Type B pancreatic cell (in vitro differentiated cells): ENCODE data around the gene ALKBH8. TPM values are rescaled to one million over a fixed set of nuclear protein-coding genes. Genes with fewer than 3 reads are reported as not detected.

Source experiments
- DNase-seq: peaks from one replicate; pipeline ENCODE4 v3.0.0; 2021; ENCODE audit warnings: mixed read lengths; ENCODE audit not compliant: unreplicated experiment; ENCODE audit errors: extremely low spot score
- H3K27ac Mint-ChIP-seq: 2 replicates; pipeline ENCODE4 v1.8.0; 2021; ENCODE audit warnings: mild to moderate bottlenecking, mixed read lengths
- H3K27me3 Mint-ChIP-seq: 2 replicates; pipeline ENCODE4 v1.8.0; 2021; ENCODE audit warnings: mixed read lengths
- H3K36me3 Mint-ChIP-seq: 2 replicates; pipeline ENCODE4 v1.8.0; 2021; ENCODE audit warnings: mixed read lengths
- H3K4me1 Mint-ChIP-seq: one replicate; pipeline ENCODE4 v1.8.0; 2021; ENCODE audit warnings: mixed read lengths; ENCODE audit not compliant: unreplicated experiment
- H3K4me3 Mint-ChIP-seq: 2 replicates; pipeline ENCODE4 v1.8.0; 2021; ENCODE audit warnings: mild to moderate bottlenecking, mixed read lengths
- H3K9me3 Mint-ChIP-seq: 2 replicates; pipeline ENCODE4 v1.8.0; 2021; ENCODE audit warnings: mixed read lengths
- total RNA-seq: library from RNA; stranded (reverse); gene quantifications from 2 replicates; pipeline ENCODE4 v1.2.1, GENCODE V29; 2021; ENCODE audit warnings: low replicate concordance
- TF ChIP-seq, protein P1 (sequence below): fragments of 200-600 bp; sonication (generic); conservative IDR thresholded peaks from 2 replicates; pipeline ENCODE4 v1.5.0; 2021; ENCODE audit warnings: antibody characterized with exemption, mild to moderate bottlenecking

Gene ALKBH8
- total RNA-seq, 1 donor from 2014 or later = 7.8 TPM

DNA sequence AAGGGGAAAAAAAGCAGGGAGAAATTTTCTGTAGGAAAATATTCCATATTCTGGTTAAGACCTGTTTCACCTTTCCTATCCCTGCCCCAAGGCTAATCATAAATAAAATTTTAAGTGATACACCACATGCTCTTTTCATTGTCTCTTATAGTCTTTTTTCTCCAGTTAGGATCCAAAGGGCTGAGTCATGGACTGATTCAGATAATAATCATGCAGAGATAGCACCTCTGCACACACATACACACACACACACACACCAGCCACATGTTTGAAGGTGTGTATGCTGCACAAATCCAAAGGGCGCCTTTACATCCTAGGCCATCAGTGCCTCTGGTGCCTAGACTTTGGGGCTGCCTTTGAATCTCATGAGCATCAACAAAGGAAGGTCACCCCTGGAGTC, 72.4 kb downstream of the ALKBH8 start:
- no peaks in the 10 kb centered on the region for H3K4me1 Mint-ChIP-seq

DNA sequence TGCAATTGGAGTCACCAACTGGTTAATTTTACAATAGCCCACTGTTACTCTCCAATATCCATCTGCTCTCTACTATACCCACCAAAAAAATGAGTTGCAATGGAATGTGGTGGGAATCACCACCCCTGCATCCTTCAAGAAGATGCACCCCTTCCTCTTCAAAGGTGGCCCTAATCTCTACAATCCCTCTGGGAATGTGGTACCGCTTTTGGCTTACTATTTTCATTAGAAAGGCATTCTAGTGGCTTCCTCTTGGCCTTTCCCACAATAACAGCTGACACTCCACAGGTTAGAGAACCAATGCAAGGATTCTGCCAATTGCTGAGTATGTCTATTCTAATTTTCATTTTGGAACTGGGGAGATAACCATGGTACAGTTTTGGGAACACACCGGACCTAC, 74.7 kb downstream of the ALKBH8 start:
- Mint-ChIP-seq H3K4me3 (no peak overlapping the region), H3K27ac (no peak overlapping the region), H3K9me3 (no peaks in the 10 kb centered on the region), H3K4me1 (no peaks in the 10 kb centered on the region), H3K27me3 (peaks cover 8% of the 10 kb centered on the region), H3K36me3 (no peaks in the 10 kb centered on the region)
- no peak for DNase-seq
- TF ChIP-seq, protein P1, sequence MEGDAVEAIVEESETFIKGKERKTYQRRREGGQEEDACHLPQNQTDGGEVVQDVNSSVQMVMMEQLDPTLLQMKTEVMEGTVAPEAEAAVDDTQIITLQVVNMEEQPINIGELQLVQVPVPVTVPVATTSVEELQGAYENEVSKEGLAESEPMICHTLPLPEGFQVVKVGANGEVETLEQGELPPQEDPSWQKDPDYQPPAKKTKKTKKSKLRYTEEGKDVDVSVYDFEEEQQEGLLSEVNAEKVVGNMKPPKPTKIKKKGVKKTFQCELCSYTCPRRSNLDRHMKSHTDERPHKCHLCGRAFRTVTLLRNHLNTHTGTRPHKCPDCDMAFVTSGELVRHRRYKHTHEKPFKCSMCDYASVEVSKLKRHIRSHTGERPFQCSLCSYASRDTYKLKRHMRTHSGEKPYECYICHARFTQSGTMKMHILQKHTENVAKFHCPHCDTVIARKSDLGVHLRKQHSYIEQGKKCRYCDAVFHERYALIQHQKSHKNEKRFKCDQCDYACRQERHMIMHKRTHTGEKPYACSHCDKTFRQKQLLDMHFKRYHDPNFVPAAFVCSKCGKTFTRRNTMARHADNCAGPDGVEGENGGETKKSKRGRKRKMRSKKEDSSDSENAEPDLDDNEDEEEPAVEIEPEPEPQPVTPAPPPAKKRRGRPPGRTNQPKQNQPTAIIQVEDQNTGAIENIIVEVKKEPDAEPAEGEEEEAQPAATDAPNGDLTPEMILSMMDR = no peak

More for the DNA sequence above, 72.4 kb downstream of the ALKBH8 start:
- no peak for DNase-seq
- Mint-ChIP-seq H3K27me3 (peaks cover 8% of the 10 kb centered on the region), H3K36me3 (no peaks in the 10 kb centered on the region), H3K27ac (no peak overlapping the region), H3K9me3 (no peaks in the 10 kb centered on the region), H3K4me3 (no peak overlapping the region)
- TF ChIP-seq, protein P1 = no peak

DNA sequence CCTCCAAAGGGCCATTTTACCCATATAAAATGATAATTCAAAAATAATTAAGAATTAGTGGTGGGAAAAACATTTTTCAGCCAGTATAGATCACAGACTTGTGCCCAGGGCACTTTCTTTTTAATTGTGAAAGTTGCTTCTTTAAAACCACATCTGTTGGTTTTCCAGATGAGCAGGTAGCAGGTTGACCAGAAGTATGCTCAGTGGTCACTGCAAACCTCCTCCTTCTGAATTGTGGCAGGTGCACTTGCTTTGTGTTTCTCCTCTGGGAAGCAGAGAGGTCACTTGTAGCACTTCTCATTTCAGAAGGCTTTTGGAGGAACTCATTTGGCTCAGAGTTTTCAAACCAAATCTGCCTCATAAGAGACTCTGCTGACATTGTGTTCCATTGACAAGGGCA, 83.3 kb downstream of the ALKBH8 start:
- Mint-ChIP-seq H3K4me1 (no peaks in the 10 kb centered on the region), H3K27ac (no peak overlapping the region), H3K4me3 (no peak overlapping the region), H3K9me3 (no peaks in the 10 kb centered on the region), H3K27me3 (peaks cover 7% of the 10 kb centered on the region), H3K36me3 (no peaks in the 10 kb centered on the region)
- no peak for DNase-seq
- TF ChIP-seq, protein P1 = no peak

DNA sequence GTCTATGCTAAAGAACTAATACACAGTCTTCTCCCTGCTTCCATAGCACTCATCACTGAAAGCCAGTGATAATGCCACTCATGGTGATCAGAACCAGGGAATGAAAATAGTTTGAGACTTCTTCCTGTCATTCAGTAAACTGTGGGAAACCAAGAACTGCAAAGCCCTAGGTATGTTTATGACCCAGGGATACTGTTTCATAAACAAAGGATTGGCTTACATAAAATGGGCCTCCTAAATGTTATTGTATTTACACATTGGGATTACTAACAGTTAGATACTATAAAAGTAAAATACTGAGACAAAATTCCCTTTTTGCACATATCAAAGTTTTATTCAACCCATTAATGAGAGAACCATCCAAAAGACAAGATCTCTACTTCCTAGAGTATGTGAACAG, 86.6 kb downstream of the ALKBH8 start:
- Mint-ChIP-seq H3K36me3 (no peaks in the 10 kb centered on the region), H3K4me1 (no peaks in the 10 kb centered on the region)

DNA sequence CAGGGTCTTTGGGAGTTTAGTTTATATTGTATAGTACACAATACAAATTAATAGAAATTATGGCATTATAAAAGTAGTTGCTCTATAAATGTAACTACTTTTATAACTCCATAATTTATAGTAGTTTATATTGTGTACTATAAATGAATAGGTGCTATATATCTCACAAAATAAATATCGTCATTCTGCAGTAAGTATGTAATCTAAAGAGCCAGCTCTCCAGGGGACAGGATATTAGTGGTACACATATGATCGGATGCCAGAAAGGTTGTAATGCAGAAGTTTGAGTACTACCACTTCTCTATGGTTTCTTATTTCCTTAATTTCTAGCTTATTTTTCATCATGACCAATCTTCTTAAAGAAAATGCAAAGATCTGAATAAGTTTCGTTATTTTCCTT, 87.7 kb downstream of the ALKBH8 start:
- Mint-ChIP-seq H3K4me1 (no peaks in the 10 kb centered on the region), H3K4me3 (no peak overlapping the region), H3K36me3 (no peaks in the 10 kb centered on the region), H3K9me3 (no peaks in the 10 kb centered on the region), H3K27me3 (peaks cover 21% of the 10 kb centered on the region), H3K27ac (no peak overlapping the region)
- TF ChIP-seq, protein P1 = no peak
- no peak for DNase-seq

More for the DNA sequence above, 86.6 kb downstream of the ALKBH8 start:
- H3K27ac Mint-ChIP-seq = no peak overlapping the region
- TF ChIP-seq, protein P1 = no peak
- DNase-seq = no peak
- H3K4me3 Mint-ChIP-seq = no peak overlapping the region
- no peaks in the 10 kb centered on the region for H3K9me3 Mint-ChIP-seq
- H3K27me3 Mint-ChIP-seq = peaks cover 21% of the 10 kb centered on the region

DNA sequence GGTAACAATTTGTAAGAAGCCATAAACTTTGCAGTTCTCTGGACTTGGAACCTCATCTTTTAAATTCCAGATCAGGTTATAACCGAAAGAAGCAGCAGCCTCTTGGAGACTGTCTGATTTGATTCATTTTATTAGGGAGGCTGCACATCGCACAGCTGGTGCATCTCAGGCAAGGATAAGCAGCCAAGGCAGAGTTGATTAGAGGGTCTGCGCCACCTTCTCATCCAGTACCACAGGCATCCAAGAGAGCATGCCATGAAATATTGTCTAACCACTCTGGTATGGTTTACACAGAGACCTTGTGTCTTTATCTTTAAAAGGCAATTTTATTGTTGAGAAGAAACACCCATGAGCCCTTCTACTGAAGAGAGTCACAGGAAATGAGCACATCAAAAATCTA, 91.7 kb downstream of the ALKBH8 start:
- H3K36me3 Mint-ChIP-seq = no peaks in the 10 kb centered on the region
- H3K27me3 Mint-ChIP-seq = peaks cover 45% of the 10 kb centered on the region
- no peak for DNase-seq
- H3K4me3 Mint-ChIP-seq = no peak overlapping the region
- no peak overlapping the region for H3K27ac Mint-ChIP-seq
- no peaks in the 10 kb centered on the region for H3K4me1 Mint-ChIP-seq
- TF ChIP-seq, protein P1 = no peak
- H3K9me3 Mint-ChIP-seq = no peaks in the 10 kb centered on the region
